Neuronal stem cell (in vitro differentiated cells): ENCODE results near the gene TNP2.
A peak's percentile ranks its signal among the peaks of the same experiment; 100 is the strongest.
"Not testable (repeated sequence)": the region's sequence is repeated elsewhere in the genome, so short reads cannot be mapped to it uniquely, and the experiment has no call there.

Experiments
- DNase-seq: peaks from one replicate; pipeline ENCODE4 v3.0.0-alpha.2; 2013; ENCODE audit warnings: low spot score
- H2AFZ ChIP-seq: one replicate; pipeline ENCODE4 v1.6.1; 2013; ENCODE audit warnings: mild to moderate bottlenecking, low read length, inconsistent platforms
- H2AK5ac ChIP-seq: 2 replicates; pipeline ENCODE4 v1.6.1; 2013; ENCODE audit warnings: low read depth, mild to moderate bottlenecking, inconsistent platforms, low read length, moderate library complexity, mixed read lengths
- H2BK120ac ChIP-seq: 2 replicates; pipeline ENCODE4 v1.6.1; 2013; ENCODE audit warnings: low read depth, mild to moderate bottlenecking, inconsistent platforms, low read length, moderate library complexity, mixed read lengths
- H2BK12ac ChIP-seq: one replicate; pipeline ENCODE4 v1.6.1; 2013; ENCODE audit warnings: low read length, inconsistent platforms
- H2BK15ac ChIP-seq: 2 replicates; pipeline ENCODE4 v1.6.1; 2013; ENCODE audit warnings: mild to moderate bottlenecking, low read length, inconsistent platforms, mixed read lengths
- H2BK5ac ChIP-seq: one replicate; pipeline ENCODE4 v1.6.1; 2013; ENCODE audit warnings: inconsistent platforms, mild to moderate bottlenecking, low read length, moderate library complexity
- H3K14ac ChIP-seq: one replicate; pipeline ENCODE4 v1.6.1; 2013; ENCODE audit warnings: low read length, inconsistent platforms
- H3K18ac ChIP-seq: 2 replicates; pipeline ENCODE4 v1.6.1; 2013; ENCODE audit warnings: low read length, inconsistent platforms
- H3K23ac ChIP-seq: 2 replicates; pipeline ENCODE4 v1.6.1; 2013; ENCODE audit warnings: low read depth, mild to moderate bottlenecking, mixed read lengths, low read length, inconsistent platforms; ENCODE audit not compliant: poor library complexity
- H3K27ac ChIP-seq: replicated peaks from 3 replicates; pipeline ENCODE4 v1.5.1; 2013; ENCODE audit warnings: low read length, inconsistent platforms
- H3K27me3 ChIP-seq, 3 experiments: 2 replicates each; pipeline ENCODE4 v1.6.1; 2013; ENCODE audit warnings: low read length in 3 of 3, mild to moderate bottlenecking in 2 of 3, inconsistent platforms in 1 of 3, low read depth in 1 of 3, mixed read lengths in 1 of 3, moderate library complexity in 1 of 3; ENCODE audit not compliant: control insufficient read depth in 3 of 3, insufficient read depth in 3 of 3
- H3K36me3 ChIP-seq, 2 donors: replicated peaks in 1 of 2; 2 replicates each; pipeline ENCODE4 v1.6.1; 2013; ENCODE audit warnings: low read length in 2 of 2; ENCODE audit not compliant: control insufficient read depth in 2 of 2, insufficient read depth in 2 of 2
- H3K4ac ChIP-seq: 2 replicates; pipeline ENCODE4 v1.6.1; 2013; ENCODE audit warnings: inconsistent platforms, mild to moderate bottlenecking, low read length, moderate library complexity
- H3K4me1 ChIP-seq, 2 donors: 1 replicate in 1 of 2; 2 replicates in 1 of 2; pipeline ENCODE4 v1.6.1; 2013; ENCODE audit warnings: low read length in 2 of 2, low read depth in 1 of 2; ENCODE audit not compliant: control insufficient read depth in 2 of 2, insufficient read depth in 1 of 2
- H3K4me2 ChIP-seq: one replicate; pipeline ENCODE4 v1.6.1; 2013; ENCODE audit warnings: mild to moderate bottlenecking, low read length, inconsistent platforms; ENCODE audit not compliant: insufficient read depth, poor library complexity, severe bottlenecking
- H3K4me3 ChIP-seq, 2 donors: 2 replicates each; pipeline ENCODE4 v1.5.1; 2013; ENCODE audit warnings: low read length in 2 of 2, mild to moderate bottlenecking in 2 of 2, inconsistent platforms in 1 of 2, moderate library complexity in 1 of 2
- H3K79me1 ChIP-seq: one replicate; pipeline ENCODE4 v1.6.1; 2013; ENCODE audit warnings: low read depth, mild to moderate bottlenecking, inconsistent platforms, low read length, moderate library complexity
- H3K9ac ChIP-seq: one replicate; pipeline ENCODE4 v1.6.1; 2013; ENCODE audit warnings: mild to moderate bottlenecking, low read depth, low read length, inconsistent platforms; ENCODE audit not compliant: poor library complexity
- H3K9me3 ChIP-seq, 2 donors: replicated peaks in 1 of 2; 2 replicates each; pipeline versions ENCODE3 to v1.6.1; 2013; ENCODE audit warnings: low read length in 2 of 2, mild to moderate bottlenecking in 2 of 2, inconsistent platforms in 1 of 2, low read depth in 1 of 2, mixed read lengths in 1 of 2, moderate library complexity in 1 of 2; ENCODE audit not compliant: control insufficient read depth in 2 of 2, insufficient read depth in 1 of 2
- H4K8ac ChIP-seq: one replicate; pipeline ENCODE4 v1.6.1; 2013; ENCODE audit warnings: low read depth, mild to moderate bottlenecking, inconsistent platforms, low read length, moderate library complexity
- H4K91ac ChIP-seq: one replicate; pipeline ENCODE4 v1.6.1; 2013; ENCODE audit warnings: low read length, low read depth, mild to moderate bottlenecking, inconsistent platforms; ENCODE audit not compliant: poor library complexity
- WGBS, 2 donors: extraction: QIAGEN DNeasy Blood & Tissue Kit; methylation state at CpG; one replicate each; pipeline ENCODE4 v1.1.7; 2013; ENCODE audit warnings: missing lambda C conversion rate in 2 of 2, mixed read lengths in 1 of 2; ENCODE audit not compliant: insufficient read length in 2 of 2, insufficient replicate concordance in 1 of 2; ENCODE audit errors: extremely low coverage in 2 of 2; 5-methylcytosine and 5-hydroxymethylcytosine counted together

TNP2 gene

GRCh38 chr16:11291091-11291703 lies 22.1 kb upstream of the TNP2 start:
- Histone ChIP-seq H3K18ac (no peak overlapping the region), H2BK120ac (no peak overlapping the region), H4K8ac (no peak overlapping the region), H3K9ac (no peak overlapping the region), H2BK15ac (no peak overlapping the region), H3K27ac (no peak overlapping the region), H3K27me3 (peaks cover 0 to 3% (median 0%) of the 10 kb centered on the region in 3 experiments), H3K4ac (no peak overlapping the region), H3K4me2 (no peak overlapping the region), H2AK5ac (no peak overlapping the region), H4K91ac (no peak overlapping the region), H2BK5ac (no peak overlapping the region), H2AFZ (no peak overlapping the region), H3K9me3 (peaks cover 0 to 4% of the 10 kb centered on the region in 2 donors), H3K4me1 (peaks cover 8 to 13% of the 10 kb centered on the region in 2 donors), H3K23ac (no peak overlapping the region), H3K36me3 (no peaks in the 10 kb centered on the region), H2BK12ac (no peak overlapping the region), H3K79me1 (no peaks in the 10 kb centered on the region), H3K14ac (no peak overlapping the region), H3K4me3 (no peak overlapping the region)
- no CpG with 5 or more reads among the region's 10 CpGs for WGBS, 2 donors
- no peak for DNase-seq

GRCh38 chr16:11290102-11290893 lies 21.2 kb upstream of the TNP2 start:
- Histone ChIP-seq H3K4ac (no peak overlapping the region), H3K4me3 (no peak overlapping the region), H3K9me3 (peaks cover 0 to 4% of the 10 kb centered on the region in 2 donors), H3K36me3 (no peaks in the 10 kb centered on the region), H4K8ac (peak overlapping the region; percentile 82), H2AFZ (no peak overlapping the region), H2BK5ac (no peak overlapping the region), H2BK12ac (peak overlapping the region; percentile 35), H3K79me1 (no peaks in the 10 kb centered on the region), H3K18ac (peak overlapping the region; percentile 2), H3K4me2 (no peak overlapping the region), H2AK5ac (peak overlapping the region; percentile 88), H4K91ac (no peak overlapping the region), H3K4me1 (peaks cover 8 to 15% of the 10 kb centered on the region in 2 donors), H3K14ac (no peak overlapping the region), H3K9ac (no peak overlapping the region), H3K27me3 (peaks cover 0 to 3% (median 0%) of the 10 kb centered on the region in 3 experiments), H3K27ac (no peak overlapping the region), H3K23ac (no peak overlapping the region), H2BK120ac (no peak overlapping the region), H2BK15ac (no peak overlapping the region)
- no peak for DNase-seq
- no CpG with 5 or more reads among the region's 8 CpGs for WGBS, 2 donors

GRCh38 chr16:11289696-11290095 lies 20.6 kb upstream of the TNP2 start:
- not testable (repeated sequence) for H2BK120ac ChIP-seq

GRCh38 chr16:11289202-11289601 lies 20.1 kb upstream of the TNP2 start:
- Histone ChIP-seq H4K8ac (no peak overlapping the region), H3K18ac (no peak overlapping the region), H3K27me3 (peaks cover 0 to 3% (median 0%) of the 10 kb centered on the region in 3 experiments), H3K4ac (no peak overlapping the region), H3K79me1 (no peaks in the 10 kb centered on the region), H2AFZ (no peak overlapping the region), H3K14ac (no peak overlapping the region), H2BK120ac (no peak overlapping the region), H3K27ac (no peak overlapping the region), H3K4me1 (peaks cover 8 to 16% of the 10 kb centered on the region in 2 donors), H3K4me3 (no peak overlapping the region), H2AK5ac (no peak overlapping the region), H3K36me3 (no peaks in the 10 kb centered on the region), H3K4me2 (no peak overlapping the region), H2BK15ac (no peak overlapping the region), H3K23ac (no peak overlapping the region), H2BK5ac (no peak overlapping the region), H4K91ac (no peak overlapping the region), H3K9ac (no peak overlapping the region), H2BK12ac (no peak overlapping the region), H3K9me3 (peaks cover 0 to 4% of the 10 kb centered on the region in 2 donors)
- no CpG with 5 or more reads among the region's 2 CpGs for WGBS, 2 donors
- DNase-seq: no peak

More at GRCh38 chr16:11289696-11290095, 20.6 kb upstream of the TNP2 start:
- H3K4ac ChIP-seq, DNase-seq, H3K23ac ChIP-seq, H3K14ac ChIP-seq, H4K91ac ChIP-seq, H3K9me3 ChIP-seq, H3K4me3 ChIP-seq, H2BK5ac ChIP-seq, H2BK15ac ChIP-seq, H3K18ac ChIP-seq, H3K9ac ChIP-seq, H3K27ac ChIP-seq, H3K36me3 ChIP-seq, H3K79me1 ChIP-seq, H4K8ac ChIP-seq, H2AFZ ChIP-seq, H2AK5ac ChIP-seq, H3K4me2 ChIP-seq, H2BK12ac ChIP-seq, H3K27me3 ChIP-seq: not testable (repeated sequence)
- H3K4me1 ChIP-seq: peaks cover 8 to 16% of the 10 kb centered on the region in 2 donors
- no CpG with 5 or more reads among the region's 4 CpGs for WGBS, 2 donors
